GM19025 (cell line): ENCODE results near the gene IL17RC.
"Not testable (repeated sequence)": the region's sequence is repeated elsewhere in the genome, so short reads cannot be mapped to it uniquely, and the experiment has no call there.

Source experiments
- ATAC-seq: cut with Tn5 transposase; IDR thresholded peaks from one replicate; pipeline ENCODE4 v1.9.1; 2021; ENCODE audit warnings: mild to moderate bottlenecking, low read depth, moderate library complexity; ENCODE audit not compliant: unreplicated experiment

The IL17RC gene

DNA sequence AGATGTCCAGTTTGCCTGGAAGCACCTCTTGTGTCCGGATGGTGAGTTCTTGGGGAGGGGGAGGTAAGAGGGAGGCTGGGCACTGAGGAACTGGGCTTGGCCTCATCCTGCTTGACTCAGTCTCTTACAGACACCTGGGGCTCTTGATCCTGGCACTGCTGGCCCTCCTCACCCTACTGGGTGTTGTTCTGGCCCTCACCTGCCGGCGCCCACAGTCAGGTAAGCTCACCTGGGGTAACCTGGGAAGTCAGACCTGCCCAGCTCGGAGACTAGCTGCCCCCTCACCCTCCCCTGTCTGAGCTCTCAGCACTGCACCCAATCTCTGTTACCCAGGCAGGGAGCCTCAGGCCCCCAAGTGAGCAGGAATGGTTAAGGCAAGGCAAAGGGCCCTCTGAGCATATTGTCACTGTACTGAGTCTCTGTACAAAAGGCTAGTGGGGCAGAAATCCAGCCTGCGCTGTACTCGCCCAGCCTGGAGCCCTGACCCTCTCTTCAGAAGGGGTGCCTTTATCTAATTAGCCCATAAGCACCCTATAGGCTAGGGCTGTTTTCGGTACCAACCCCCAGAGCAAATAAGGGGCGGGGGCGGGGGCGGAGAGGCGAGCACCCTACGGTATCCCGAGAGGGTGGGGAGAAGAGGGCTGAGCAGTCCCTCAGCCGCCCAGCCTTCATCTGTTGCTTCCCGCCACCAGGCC is 2.2 kb upstream of the IL17RC start:
- no peak for ATAC-seq

DNA sequence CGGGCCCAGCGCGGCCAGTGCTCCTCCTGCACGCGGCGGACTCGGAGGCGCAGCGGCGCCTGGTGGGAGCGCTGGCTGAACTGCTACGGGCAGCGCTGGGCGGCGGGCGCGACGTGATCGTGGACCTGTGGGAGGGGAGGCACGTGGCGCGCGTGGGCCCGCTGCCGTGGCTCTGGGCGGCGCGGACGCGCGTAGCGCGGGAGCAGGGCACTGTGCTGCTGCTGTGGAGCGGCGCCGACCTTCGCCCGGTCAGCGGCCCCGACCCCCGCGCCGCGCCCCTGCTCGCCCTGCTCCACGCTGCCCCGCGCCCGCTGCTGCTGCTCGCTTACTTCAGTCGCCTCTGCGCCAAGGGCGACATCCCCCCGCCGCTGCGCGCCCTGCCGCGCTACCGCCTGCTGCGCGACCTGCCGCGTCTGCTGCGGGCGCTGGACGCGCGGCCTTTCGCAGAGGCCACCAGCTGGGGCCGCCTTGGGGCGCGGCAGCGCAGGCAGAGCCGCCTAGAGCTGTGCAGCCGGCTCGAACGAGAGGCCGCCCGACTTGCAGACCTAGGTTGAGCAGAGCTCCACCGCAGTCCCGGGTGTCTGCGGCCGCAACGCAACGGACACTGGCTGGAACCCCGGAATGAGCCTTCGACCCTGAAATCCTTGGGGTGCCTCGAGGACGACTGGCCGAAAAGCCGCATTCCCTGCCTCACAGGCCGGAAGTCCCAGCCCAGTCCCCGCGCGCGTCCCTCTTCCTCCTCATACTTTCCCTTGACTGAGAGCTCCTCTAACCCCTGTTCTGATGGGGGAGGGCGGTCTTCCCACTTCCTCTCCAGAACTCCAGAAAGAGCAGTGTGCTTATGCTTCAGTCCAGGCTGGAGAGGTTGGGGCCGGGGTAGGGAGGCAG is 1.4 kb upstream of the IL17RC start:
- peak; percentile 47 for ATAC-seq

DNA sequence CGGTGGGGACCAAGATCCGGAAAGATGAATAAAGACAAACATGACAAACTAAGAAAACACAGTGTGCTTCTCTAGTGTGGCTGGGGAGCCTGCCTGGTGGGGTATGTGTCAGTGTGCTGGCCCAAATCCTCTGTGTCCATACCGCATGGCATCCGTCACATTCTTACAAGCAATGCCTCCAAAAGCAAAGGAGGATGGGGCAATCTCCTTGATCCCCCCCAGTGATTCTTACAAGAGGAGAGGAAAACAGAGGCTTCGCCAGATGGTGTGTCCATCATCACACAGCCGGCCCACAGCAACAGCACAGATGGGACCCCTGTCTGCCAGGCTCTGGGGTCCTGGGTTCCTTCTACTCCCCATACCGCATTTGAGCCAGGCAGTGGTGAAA is 558 bp upstream of the IL17RC start:
- no peak for ATAC-seq

DNA sequence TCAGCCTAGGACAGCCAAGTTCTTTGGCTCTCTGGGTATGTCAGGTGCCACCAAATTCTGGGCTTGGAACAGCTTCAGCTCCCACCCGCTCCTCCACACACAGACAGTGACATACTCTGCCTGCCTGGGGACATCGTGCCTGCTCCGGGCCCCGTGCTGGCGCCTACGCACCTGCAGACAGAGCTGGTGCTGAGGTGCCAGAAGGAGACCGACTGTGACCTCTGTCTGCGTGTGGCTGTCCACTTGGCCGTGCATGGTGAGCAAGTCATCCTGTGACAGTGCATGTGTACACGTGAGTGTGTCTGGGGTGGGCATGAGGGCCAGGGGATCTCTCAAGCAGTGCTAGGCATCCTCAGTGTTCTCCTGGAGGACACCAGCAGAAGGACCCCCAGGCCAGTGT is 922 bp downstream of the IL17RC start:
- ATAC-seq = no peak

DNA sequence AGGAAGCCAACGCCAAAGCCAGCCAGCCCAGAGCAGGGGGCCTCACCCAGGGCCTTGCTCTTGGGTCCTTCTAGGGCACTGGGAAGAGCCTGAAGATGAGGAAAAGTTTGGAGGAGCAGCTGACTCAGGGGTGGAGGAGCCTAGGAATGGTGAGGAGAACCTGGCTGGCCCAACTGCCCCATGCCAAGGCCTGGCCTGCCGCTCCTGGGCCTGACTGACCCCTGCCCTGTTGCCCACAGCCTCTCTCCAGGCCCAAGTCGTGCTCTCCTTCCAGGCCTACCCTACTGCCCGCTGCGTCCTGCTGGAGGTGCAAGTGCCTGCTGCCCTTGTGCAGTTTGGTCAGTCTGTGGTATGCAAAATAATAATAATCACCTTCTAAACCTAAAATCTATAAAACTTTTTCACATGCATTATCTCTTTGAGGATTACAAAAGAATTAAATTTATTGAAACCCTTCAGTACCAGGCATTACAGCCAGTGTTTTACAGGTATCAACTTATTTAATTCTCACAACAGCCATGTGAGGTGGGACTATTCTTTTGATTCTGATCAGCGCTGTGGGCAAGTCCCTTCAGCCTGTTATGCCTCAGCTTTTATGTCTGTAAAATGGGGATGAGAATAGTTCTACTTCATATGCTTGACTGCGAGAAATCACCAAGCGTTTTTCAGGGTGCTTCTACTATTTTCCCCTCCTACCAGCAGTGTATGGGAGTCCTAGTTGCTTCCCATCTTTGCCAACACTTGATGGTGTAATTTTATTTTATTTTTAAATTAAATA is 1.6 kb downstream of the IL17RC start:
- no peak for ATAC-seq

DNA sequence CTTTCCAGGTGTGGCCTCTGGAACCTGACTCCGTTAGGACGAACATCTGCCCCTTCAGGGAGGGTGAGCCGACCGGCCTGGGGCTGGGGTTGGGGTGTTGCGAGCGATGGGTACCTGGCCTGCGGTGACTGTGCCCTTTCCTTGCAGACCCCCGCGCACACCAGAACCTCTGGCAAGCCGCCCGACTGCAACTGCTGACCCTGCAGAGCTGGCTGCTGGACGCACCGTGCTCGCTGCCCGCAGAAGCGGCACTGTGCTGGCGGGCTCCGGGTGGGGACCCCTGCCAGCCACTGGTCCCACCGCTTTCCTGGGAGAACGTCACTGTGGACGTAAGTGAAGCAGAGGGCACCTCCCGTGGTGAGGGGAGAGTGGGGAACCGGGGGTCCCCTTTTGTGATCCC is 11.3 kb downstream of the IL17RC start:
- no peak for ATAC-seq

DNA sequence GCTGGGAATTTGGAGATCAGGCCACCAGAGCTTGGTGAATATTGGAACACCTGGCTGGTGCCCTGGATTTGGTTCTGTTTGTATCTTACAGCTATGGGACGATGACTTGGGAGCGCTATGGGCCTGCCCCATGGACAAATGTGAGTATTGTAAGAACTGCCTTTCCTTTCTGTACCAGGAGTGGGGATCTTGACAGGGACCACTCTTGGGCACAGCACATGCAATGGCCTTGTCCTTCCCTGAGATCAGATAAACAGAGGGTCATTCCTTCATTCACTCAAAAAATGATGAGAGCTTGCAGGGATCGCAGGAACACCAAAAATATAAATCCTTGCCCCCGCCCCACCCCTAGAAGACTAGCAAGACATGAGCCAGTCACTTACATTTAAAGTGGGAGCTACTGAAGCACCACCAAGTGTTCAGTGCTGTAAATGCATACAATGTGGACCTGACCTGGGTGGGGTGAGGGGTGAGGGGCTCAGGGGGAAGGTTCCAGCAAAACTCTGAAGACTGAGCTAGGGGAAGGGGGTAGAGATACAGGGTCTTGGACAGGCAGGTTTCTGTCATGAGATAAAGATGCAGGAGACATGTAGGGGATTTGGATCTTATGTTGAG is 14.0 kb downstream of the IL17RC start:
- no peak for ATAC-seq

DNA sequence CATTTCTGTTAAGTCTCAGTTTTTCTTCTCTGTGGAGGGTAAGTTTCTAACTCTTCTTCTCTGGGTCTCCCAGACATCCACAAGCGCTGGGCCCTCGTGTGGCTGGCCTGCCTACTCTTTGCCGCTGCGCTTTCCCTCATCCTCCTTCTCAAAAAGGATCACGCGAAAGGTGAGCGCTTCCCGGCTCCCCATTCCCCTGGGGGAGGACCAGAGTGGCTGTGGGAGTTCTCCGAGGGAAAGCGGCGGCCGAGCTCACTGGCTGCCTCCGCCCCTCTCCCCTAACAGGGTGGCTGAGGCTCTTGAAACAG is 15.6 kb downstream of the IL17RC start:
- ATAC-seq = no peak

DNA sequence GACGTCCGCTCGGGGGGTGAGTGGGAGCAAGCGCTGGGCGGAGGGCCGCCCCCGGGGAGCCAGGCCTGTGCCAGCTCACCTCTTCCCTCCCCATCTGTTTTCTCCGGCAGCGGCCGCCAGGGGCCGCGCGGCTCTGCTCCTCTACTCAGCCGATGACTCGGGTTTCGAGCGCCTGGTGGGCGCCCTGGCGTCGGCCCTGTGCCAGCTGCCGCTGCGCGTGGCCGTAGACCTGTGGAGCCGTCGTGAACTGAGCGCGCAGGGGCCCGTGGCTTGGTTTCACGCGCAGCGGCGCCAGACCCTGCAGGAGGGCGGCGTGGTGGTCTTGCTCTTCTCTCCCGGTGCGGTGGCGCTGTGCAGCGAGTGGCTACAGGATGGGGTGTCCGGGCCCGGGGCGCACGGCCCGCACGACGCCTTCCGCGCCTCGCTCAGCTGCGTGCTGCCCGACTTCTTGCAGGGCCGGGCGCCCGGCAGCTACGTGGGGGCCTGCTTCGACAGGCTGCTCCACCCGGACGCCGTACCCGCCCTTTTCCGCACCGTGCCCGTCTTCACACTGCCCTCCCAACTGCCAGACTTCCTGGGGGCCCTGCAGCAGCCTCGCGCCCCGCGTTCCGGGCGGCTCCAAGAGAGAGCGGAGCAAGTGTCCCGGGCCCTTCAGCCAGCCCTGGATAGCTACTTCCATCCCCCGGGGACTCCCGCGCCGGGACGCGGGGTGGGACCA is 16.1 kb downstream of the IL17RC start:
- peak; percentile 53 for ATAC-seq

DNA sequence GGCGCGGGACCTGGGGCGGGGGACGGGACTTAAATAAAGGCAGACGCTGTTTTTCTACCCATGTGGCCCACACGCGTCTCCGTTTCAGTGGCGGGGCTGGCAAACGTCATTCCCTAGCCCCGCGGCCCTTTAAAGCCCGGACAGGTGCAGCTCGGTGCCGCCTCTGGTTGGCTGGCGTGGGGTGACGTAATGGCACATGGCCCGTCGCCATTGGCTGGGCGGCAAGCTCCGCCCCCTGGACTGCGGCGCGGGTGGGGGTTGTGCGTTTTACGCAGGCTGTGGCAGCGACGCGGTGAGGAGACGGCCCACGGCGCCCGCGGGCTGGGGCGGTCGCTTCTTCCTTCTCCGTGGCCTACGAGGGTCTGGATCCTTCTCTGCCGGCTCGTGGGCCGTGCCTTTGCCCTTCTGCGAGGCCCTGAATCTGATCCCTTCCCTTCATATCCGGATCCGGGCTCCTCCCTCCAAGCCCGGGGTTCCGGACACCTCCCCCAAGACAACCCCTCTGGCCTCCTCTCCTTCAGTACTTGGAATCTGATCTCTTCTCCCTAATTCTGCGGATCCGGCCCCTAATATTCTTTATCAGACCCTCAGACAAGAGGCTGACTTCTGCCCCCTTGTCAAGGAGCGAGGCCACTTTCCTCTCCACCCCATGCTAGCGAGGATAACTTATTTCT is 16.8 kb downstream of the IL17RC start, which contains the start of gene CRELD1:
CRELD1 (plus strand) TSS at position 274 of the 674 bp plus-strand sequence. CDS start 605 bp downstream, outside the sequence.
- peak; percentile 90 for ATAC-seq

DNA sequence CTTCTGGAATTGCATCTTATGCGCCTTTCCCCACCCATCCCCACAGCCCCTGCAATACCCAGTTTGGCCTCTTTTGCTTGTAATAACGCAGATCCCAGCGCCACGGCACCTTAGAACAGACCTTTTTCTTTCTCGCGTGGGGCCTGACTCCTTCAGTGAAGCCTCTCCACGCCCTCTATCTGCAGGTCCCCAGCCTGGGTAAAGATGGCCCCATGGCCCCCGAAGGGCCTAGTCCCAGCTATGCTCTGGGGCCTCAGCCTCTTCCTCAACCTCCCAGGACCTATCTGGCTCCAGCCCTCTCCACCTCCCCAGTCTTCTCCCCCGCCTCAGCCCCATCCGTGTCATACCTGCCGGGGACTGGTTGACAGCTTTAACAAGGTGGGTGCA is 17.3 kb downstream of the IL17RC start:
- no peak for ATAC-seq

DNA sequence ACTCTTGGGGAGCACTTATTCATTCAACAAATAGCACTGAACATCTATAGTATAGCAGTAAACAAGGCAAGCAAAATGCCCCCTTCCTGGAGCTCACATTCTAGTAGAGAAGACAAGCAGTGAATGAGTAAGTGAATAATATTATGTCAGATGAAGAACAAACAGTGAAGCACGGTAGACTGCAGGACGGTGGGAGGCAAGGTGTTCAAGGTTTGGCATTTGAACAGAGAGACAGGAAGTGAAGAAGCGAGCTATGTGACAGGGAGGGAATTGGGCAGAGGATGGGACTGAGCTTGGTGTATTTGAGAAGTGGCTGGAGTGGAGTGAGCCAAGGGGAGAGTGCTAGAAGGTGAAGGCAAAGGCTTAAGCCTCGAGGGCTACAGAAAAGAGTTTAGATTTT is 18.1 kb downstream of the IL17RC start:
- no peak for ATAC-seq

DNA sequence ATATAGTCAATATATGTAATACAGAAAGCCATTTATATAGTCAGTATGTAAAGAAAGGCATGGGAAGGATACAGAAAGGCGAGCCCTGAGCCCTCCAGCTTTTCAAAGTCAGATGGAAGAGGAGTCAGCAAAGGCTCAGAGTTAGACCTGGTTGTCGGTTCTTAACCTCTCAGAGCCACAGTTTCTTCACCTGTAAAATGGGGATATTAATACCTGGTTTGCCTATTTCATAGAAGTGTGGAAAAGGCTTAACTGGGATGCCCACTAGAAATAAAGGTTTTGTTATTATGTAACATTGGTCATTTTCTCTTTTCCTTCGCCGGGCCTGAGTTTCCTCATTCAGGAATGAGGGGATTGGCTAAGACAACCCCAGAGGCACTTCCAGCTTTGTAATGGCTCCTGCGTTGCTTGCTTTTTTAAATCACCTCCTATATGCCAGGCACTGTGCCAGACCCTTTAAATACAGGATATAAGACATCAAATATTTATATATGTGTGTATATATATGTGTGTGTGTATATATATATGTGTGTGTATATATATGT is 19.1 kb downstream of the IL17RC start:
- ATAC-seq = no peak

DNA sequence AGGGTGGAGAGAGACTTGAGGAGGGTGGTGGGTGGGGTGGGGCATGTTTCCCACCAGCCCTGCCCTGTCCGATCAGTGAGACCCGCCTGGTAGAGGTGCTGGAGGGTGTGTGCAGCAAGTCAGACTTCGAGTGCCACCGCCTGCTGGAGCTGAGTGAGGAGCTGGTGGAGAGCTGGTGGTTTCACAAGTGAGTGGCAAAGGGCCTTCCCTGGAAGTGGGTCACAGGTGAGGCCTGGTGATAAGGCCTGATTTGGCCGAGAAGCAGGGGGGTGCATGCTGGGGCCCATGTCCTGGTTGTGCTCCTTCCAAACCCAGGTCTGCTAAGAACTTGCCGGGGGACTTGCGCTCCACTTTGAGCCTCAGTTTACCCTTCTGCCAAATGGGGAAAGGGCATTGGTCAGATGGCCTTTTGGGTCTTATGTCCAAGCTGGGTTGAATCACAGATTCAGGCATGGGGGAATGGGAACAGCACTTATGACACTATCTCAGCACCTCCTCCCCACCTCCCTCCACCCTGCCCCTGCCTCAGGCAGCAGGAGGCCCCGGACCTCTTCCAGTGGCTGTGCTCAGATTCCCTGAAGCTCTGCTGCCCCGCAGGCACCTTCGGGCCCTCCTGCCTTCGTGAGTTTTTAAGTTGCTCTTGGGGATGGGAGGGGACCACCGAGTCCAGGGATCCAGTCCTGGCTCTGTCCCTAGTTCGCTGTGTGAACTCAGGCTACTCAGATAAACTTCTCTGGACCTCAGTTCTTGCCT is 20.8 kb downstream of the IL17RC start:
- no peak for ATAC-seq

DNA sequence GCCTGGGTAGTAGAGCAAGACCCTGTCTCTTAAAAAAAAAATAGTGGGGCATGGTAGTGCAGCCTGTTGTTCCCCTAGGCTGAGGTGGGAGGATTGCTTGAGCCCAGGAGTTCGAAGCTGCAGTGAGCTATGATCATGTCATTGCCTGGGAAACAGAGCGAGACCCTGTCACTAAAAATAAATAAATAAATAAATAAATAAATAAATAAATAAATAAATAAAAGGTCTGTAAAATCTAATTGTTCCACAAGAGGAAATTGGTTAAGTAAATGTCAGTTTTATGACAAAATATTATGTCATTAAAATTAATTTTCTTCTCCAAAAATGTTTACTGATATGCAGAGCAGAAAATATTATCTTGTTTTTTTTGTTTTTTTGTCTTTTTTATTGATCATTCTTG is 22.1 kb downstream of the IL17RC start:
- ATAC-seq = no peak

DNA sequence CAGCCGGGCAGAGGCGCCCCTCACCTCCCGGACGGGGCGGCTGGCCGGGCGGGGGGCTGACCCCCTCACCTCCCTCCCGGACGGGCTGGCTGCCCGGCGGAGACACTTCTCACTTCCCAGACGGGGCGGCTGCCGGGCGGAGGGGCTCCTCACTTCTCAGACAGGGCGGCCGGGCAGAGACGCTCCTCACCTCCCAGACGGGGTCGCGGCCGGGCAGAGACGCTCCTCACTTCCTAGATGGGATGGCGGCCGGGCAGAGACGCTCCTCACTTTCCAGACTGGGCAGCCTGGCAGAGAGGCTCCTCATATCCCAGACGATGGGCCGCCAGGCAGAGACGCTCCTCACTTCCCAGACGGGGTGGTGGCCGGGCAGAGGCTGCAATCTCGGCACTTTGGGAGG is 23.0 kb downstream of the IL17RC start:
- not testable (repeated sequence) for ATAC-seq

DNA sequence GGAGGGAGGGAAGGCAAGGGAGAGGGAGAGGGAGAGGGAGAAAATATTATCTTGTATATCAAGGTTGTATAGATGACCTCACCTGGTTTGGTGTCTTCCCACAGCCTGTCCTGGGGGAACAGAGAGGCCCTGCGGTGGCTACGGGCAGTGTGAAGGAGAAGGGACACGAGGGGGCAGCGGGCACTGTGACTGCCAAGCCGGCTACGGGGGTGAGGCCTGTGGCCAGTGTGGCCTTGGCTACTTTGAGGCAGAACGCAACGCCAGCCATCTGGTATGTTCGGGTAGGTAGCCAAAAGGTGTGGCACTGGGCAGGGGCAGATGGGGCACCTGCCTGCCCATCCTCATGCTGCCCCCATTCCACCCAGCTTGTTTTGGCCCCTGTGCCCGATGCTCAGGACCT is 23.8 kb downstream of the IL17RC start:
- ATAC-seq = no peak

DNA sequence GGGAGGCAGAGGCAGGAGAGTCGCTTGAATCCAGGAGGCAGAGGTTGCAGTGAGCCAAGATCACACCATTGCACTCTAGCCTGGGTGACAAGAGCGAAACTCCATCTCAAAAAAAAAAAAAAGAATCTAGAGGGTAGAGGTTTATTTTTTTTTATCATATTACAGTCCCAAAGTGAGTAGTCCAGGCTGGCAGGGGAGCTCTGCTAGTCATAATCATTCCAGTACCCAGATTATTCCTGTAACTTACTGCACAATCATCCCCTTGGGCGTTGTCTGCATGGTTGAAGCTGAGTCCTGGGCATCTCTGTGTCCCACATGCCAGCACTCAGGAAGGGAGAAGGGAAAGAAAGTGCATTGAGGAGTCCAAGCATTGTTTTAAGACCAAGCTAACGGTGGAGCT is 25.3 kb downstream of the IL17RC start:
- no peak for ATAC-seq
